Suprapubic skin (tissue), 4 donors: ENCODE data around the gene PDE11A.

Experiments
- EP300 ChIP-seq: sonication (generic); formaldehyde crosslinking; IDR thresholded peaks from one replicate; pipeline ENCODE4 v1.6.1; 2017; ENCODE audit warnings: antibody characterized with exemption
- POLR2A ChIP-seq, 2 donors: fragments of 450-650 bp; IDR thresholded peaks; one replicate each; pipeline ENCODE4 v1.6.1; 2017; ENCODE audit warnings: antibody characterized with exemption in 2 of 2, mild to moderate bottlenecking in 2 of 2, moderate library complexity in 2 of 2
- POLR2AphosphoS5 ChIP-seq, 3 donors: sonication (generic); formaldehyde crosslinking; IDR thresholded peaks; one replicate each; pipeline ENCODE4 v1.6.1; 2017; ENCODE audit warnings: antibody characterized with exemption in 3 of 3
- TF ChIP-seq, protein P1 (sequence below), 2 donors: fragments of 200-600 bp in 1 of 2; fragments of 450-650 bp in 1 of 2; sonication (generic) in 1 of 2; IDR thresholded peaks; one replicate each; pipeline ENCODE4 v1.5.1; 2016 to 2019; ENCODE audit warnings: antibody characterized with exemption in 2 of 2, mild to moderate bottlenecking in 1 of 2, moderate library complexity in 1 of 2

- TF ChIP-seq, protein P1, sequence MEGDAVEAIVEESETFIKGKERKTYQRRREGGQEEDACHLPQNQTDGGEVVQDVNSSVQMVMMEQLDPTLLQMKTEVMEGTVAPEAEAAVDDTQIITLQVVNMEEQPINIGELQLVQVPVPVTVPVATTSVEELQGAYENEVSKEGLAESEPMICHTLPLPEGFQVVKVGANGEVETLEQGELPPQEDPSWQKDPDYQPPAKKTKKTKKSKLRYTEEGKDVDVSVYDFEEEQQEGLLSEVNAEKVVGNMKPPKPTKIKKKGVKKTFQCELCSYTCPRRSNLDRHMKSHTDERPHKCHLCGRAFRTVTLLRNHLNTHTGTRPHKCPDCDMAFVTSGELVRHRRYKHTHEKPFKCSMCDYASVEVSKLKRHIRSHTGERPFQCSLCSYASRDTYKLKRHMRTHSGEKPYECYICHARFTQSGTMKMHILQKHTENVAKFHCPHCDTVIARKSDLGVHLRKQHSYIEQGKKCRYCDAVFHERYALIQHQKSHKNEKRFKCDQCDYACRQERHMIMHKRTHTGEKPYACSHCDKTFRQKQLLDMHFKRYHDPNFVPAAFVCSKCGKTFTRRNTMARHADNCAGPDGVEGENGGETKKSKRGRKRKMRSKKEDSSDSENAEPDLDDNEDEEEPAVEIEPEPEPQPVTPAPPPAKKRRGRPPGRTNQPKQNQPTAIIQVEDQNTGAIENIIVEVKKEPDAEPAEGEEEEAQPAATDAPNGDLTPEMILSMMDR (IDR thresholded peaks at IDR 0.05), result no peak
- TF ChIP-seq POLR2A (IDR thresholded peaks at IDR 0.05) (no peak), POLR2AphosphoS5 (IDR thresholded peaks at IDR 0.05) (no peak), EP300 (no peak)
These were observed 422.7 kb downstream of the PDE11A start for GRCh38 chr2:177649568-177650518.
